ENCODE measurements around the gene SIK1. TPM values are rescaled to one million over a fixed set of nuclear protein-coding genes. Genes with fewer than 3 reads are reported as not detected.

Gene SIK1
- total RNA-seq, 1 experiment from 2014 or later = 5.7 TPM

GRCh38 chr21:43368685-43369084 is 58.2 kb downstream of the SIK1 start:
- no peaks in the 10 kb centered on the region for H4K20me1 ChIP-seq (ENCODE audit: control insufficient read depth, insufficient read depth, insufficient read length)
- H3K14ac ChIP-seq (ENCODE audit: insufficient read depth, low read length) = no peak overlapping the region
- H2AFZ ChIP-seq (ENCODE audit: low read length) = no peak overlapping the region
- no CpG with 5 or more reads among the region's 6 CpGs for WGBS (ENCODE audit: extremely low coverage, insufficient read length, low lambda C conversion rate)
- TF ChIP-seq CTCF (conservative IDR thresholded peaks at IDR 0.05) = no peak
- no peaks in the 10 kb centered on the region for H3K9me3 ChIP-seq (ENCODE audit: control insufficient read depth, low read depth, low read length)
- H3K4ac ChIP-seq (ENCODE audit: low read depth, low read length) = no peak overlapping the region
- no peak overlapping the region for H2BK120ac ChIP-seq (ENCODE audit: low read depth, low read length, poor library complexity, severe bottlenecking)
- peaks cover 23 to 33% of the 10 kb centered on the region in 2 experiments for H3K4me1 Mint-ChIP-seq
- H3K4me3 Mint-ChIP-seq = peak overlapping the region in 1 of 2 experiments; percentile 23; a peak in 1 of 5 replicates
- no peak overlapping the region for H2BK15ac ChIP-seq (ENCODE audit: low read depth, low read length)
- no peaks in the 10 kb centered on the region; a peak in 1 of 7 replicates for H3K36me3 Mint-ChIP-seq (ENCODE audit: insufficient read depth in 1 of 3, low read depth in 3 of 3)
- H2BK5ac ChIP-seq (ENCODE audit: insufficient read length, low read length) = no peak overlapping the region
- no peak overlapping the region for H3K18ac ChIP-seq (ENCODE audit: insufficient read length, low read depth, low read length)
- no peak overlapping the region for H3T11ph ChIP-seq (ENCODE audit: low read length)
- no peaks in the 10 kb centered on the region for H3K79me2 ChIP-seq (ENCODE audit: insufficient read depth, low read length)
- H4K91ac ChIP-seq (ENCODE audit: insufficient read length, low read depth, low read length) = no peak overlapping the region
- no peaks in the 10 kb centered on the region for H3K27me3 ChIP-seq (ENCODE audit: insufficient read depth, low read length)
- no peak overlapping the region for H2BK20ac ChIP-seq (ENCODE audit: low read depth, low read length, poor library complexity, severe bottlenecking)
- peak overlapping the region in 2 of 3 experiments; percentile 39 to 71; a peak in 3 of 7 replicates for H3K27ac Mint-ChIP-seq
- H3K4me2 ChIP-seq (ENCODE audit: insufficient read depth, insufficient read length, low read length) = no peak overlapping the region
- no peaks in the 10 kb centered on the region for H3K79me1 ChIP-seq (ENCODE audit: insufficient read depth, low read depth, low read length, poor library complexity, severe bottlenecking)
- H3K27ac ChIP-seq (ENCODE audit: insufficient read length, low read depth, low read length) = no peak overlapping the region
- H3K9ac ChIP-seq (ENCODE audit: extremely low read depth, insufficient read length, low read length) = no peak overlapping the region
- peak overlapping the region; percentile 31 for H4K5ac ChIP-seq (ENCODE audit: insufficient read length, low read depth, low read length)
- no peak overlapping the region for H3K23ac ChIP-seq (ENCODE audit: insufficient read length, low read depth, low read length)
- peaks cover 5% of the 10 kb centered on the region; the same call in 1 of the 2 replicates for H3K27me3 Mint-ChIP-seq (ENCODE audit: low read depth)
- H3K4me1 ChIP-seq (ENCODE audit: insufficient read depth, low read length) = peaks cover 4% of the 10 kb centered on the region; the same call in 1 of the 2 replicates
- no peak overlapping the region for H3K56ac ChIP-seq (ENCODE audit: insufficient read length, low read depth, low read length)
- H2BK12ac ChIP-seq (ENCODE audit: insufficient read length, low read depth, low read length) = no peak overlapping the region
- peaks cover 0 to 3% of the 10 kb centered on the region in 2 experiments; a peak in 2 of 5 replicates for H3K9me3 Mint-ChIP-seq
- no peak overlapping the region for H2AK5ac ChIP-seq (ENCODE audit: insufficient read length, low read length)
- peak overlapping the region; percentile 5 for H4K8ac ChIP-seq (replicated peaks; ENCODE audit: insufficient read length, low read depth, low read length)
- H3K23me2 ChIP-seq (ENCODE audit: insufficient read length, low read depth, low read length, poor library complexity, severe bottlenecking) = no peaks in the 10 kb centered on the region
- no peak for DNase-seq

Measured in H9 (cell line).